ENCODE results near the gene XKR7.

Gene XKR7

GRCh38 chr20:31968291-31969126 lies 558 bp downstream of the XKR7 start:
- no peak for TF ChIP-seq CTCF (IDR thresholded peaks at IDR 0.05)
- peak overlapping the region; percentile 59 for H3K4me3 ChIP-seq
- H3K27ac ChIP-seq = no peak overlapping the region
- DNase-seq (ENCODE audit: low spot score) = no peak

DNA sequence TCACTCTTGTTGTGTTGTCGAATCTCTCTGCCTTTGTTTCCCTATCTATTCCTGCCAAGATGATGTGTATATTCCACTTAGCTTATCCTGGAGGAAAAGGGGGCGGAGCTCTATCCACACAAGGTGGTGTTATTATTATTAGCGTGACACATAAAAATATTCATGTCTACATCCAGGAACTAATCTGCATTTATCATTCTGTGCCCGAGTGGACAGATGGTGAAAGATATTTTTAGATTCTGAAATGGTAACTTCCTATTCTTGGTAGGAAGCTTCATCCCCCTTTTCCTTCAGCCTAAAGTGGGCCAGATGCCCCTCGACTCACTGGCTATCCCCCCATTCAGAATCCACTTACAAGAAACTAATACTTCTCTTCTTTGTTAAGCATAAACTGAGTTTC lies 2.0 kb downstream of the XKR7 start:
- no peak overlapping the region for H3K27ac ChIP-seq
- no peak overlapping the region for H3K4me3 ChIP-seq
- TF ChIP-seq CTCF (IDR thresholded peaks at IDR 0.05) = no peak
- no peak for DNase-seq (ENCODE audit: low spot score)

DNA sequence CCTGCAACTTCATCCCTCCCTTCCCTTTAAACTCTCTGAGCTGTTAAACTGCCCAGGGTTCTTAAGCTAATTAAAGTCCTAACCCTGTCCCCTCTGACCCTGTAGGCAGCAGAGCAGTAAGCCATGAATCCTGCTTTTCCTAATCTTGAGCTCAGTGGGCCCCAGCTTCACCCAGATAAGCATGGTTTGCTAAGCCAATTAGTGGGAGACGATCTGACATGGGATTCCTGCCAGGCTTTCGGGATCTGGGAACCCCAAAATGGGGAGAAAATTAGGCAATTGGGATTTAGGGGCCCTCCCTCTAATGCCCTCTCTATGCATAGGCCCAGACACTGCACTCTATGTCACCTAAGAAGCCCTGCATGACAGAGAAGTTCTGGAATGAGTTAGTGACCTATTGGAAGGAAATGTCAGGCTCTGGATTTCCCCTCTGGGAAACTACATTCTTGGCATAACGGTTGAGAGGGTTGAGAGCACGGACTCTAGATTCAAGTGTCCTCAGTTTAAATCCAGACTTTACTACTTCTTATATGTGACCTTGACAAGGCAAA lies 4.6 kb downstream of the XKR7 start:
- Histone ChIP-seq H3K27ac (no peak overlapping the region), H3K4me3 (no peak overlapping the region)
- TF ChIP-seq CTCF (IDR thresholded peaks at IDR 0.05) = no peak
- DNase-seq (ENCODE audit: low spot score) = no peak

GRCh38 chr20:31974296-31974695 lies 6.3 kb downstream of the XKR7 start:
- Histone ChIP-seq H3K4me3 (no peak overlapping the region), H3K27ac (no peak overlapping the region)
- no peak for DNase-seq (ENCODE audit: low spot score)
- no peak for TF ChIP-seq CTCF (IDR thresholded peaks at IDR 0.05)

DNA sequence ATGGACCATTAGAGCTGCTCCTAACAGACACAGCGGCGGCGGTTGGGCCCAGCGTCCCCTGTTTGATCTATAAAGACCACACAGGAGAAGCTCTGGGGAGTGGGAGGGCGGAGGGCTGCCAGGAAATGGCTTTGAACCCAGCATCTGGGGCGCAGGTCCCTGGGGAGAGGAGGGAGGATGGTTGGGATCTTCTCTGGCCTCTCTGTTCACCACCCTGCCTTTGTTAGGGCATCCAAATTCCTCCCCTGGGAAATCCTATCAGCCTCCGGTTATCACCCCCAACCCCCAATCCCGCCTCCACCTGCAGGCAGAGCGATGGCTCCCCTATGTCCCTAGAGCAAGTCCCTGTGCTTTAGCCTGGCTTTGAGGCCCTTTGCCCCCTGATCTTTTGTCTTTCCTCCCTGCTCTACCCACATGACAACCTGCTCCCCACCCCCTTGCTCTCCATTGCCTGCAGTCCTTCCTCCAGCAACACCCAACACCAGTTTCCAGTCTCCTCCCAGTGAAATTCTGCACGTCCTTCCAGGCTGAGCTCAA lies 7.1 kb downstream of the XKR7 start:
- no peak for TF ChIP-seq CTCF (IDR thresholded peaks at IDR 0.05)
- H3K27ac ChIP-seq = no peak overlapping the region
- DNase-seq (ENCODE audit: low spot score) = no peak
- H3K4me3 ChIP-seq = no peak overlapping the region

DNA sequence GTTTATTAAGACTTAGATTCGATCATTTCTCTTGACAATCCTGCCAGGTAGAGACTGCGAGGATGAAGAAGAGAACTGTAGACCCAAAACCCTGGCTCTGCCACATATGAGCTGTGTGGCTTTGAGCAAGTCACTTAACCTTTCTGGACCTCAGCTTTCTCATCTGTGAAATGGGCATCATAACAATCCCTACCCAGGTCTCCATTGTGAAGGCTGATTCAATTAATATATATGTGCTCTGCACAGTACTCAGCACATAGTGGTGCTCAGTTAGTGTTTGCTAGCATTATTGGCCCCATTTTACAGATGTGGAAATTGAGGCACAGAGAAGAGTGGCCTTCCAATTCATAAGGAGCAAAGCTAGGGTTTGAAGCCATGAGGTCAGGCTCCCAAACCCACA lies 7.9 kb downstream of the XKR7 start:
- no peak for DNase-seq (ENCODE audit: low spot score)
- Histone ChIP-seq H3K27ac (no peak overlapping the region), H3K4me3 (no peak overlapping the region)
- no peak for TF ChIP-seq CTCF (IDR thresholded peaks at IDR 0.05)

- TF ChIP-seq CTCF (IDR thresholded peaks at IDR 0.05) = no peak
- no peak for DNase-seq (ENCODE audit: low spot score)
- Histone ChIP-seq H3K27ac (no peak overlapping the region), H3K4me3 (no peak overlapping the region)
Observed at GRCh38 chr20:31977080-31977479, 9.1 kb downstream of the XKR7 start.
